ENCODE data around the gene ELP4.

DNA sequence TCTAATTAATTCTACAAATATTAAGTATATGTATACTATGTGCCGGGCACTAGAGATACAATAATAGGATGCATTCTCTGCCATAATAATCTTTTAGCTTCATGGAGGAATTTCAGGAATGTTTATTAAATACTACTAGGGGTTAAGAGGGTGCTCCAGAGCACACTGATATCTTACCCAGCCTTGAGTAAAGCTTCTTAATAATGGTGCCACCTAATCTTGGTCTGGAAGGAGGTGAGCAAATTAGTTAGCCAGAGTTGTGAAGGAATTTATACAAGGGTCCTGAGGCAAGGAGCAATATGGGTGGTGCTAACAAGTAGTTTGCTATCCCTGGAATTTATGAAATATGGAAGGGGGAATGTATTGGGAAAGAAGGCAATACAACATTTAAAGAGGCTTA lies 21.7 kb downstream of the ELP4 start:
- TF ChIP-seq, protein P1, sequence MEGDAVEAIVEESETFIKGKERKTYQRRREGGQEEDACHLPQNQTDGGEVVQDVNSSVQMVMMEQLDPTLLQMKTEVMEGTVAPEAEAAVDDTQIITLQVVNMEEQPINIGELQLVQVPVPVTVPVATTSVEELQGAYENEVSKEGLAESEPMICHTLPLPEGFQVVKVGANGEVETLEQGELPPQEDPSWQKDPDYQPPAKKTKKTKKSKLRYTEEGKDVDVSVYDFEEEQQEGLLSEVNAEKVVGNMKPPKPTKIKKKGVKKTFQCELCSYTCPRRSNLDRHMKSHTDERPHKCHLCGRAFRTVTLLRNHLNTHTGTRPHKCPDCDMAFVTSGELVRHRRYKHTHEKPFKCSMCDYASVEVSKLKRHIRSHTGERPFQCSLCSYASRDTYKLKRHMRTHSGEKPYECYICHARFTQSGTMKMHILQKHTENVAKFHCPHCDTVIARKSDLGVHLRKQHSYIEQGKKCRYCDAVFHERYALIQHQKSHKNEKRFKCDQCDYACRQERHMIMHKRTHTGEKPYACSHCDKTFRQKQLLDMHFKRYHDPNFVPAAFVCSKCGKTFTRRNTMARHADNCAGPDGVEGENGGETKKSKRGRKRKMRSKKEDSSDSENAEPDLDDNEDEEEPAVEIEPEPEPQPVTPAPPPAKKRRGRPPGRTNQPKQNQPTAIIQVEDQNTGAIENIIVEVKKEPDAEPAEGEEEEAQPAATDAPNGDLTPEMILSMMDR (conservative IDR thresholded peaks at IDR 0.05), result no peak
- TF ChIP-seq ZFX (IDR thresholded peaks at IDR 0.05), result no peak
